A549 (cell line): Measurements from ENCODE around the gene INKA1.
"Not testable (repeated sequence)": the region's sequence is repeated elsewhere in the genome, so short reads cannot be mapped to it uniquely, and the experiment has no call there.

Experiments used
- CTCF ChIP-seq: fragments of >200 bp; sonication (Bioruptor Twin); formaldehyde crosslinking; IDR thresholded peaks from 3 replicates; pipeline ENCODE4 v1.5.1; 2016
- ELK1 ChIP-seq: fragments of 150-350 bp; IDR thresholded peaks from 2 replicates; pipeline ENCODE4 v1.6.1; 2014; ENCODE audit warnings: low read depth, mild to moderate bottlenecking, low read length
- EP300 ChIP-seq, 2 experiments: fragments of >200 bp; sonication (Bioruptor Twin); formaldehyde crosslinking; IDR thresholded peaks; 2 replicates in 1 of 2; 3 replicates in 1 of 2; pipeline ENCODE4 v1.6.1; 2016 to 2017
- JUN ChIP-seq, 2 experiments: fragments of >200 bp; sonication (Bioruptor Twin); formaldehyde crosslinking; IDR thresholded peaks; 2 replicates in 1 of 2; 3 replicates in 1 of 2; pipeline ENCODE4 v1.6.1; 2016 to 2017
- MAFK ChIP-seq: fragments of 450-650 bp; IDR thresholded peaks from 2 replicates; pipeline ENCODE4 v1.6.1; 2014; ENCODE audit not compliant: partially characterized antibody
- MAX ChIP-seq: IDR thresholded peaks from 2 replicates; pipeline ENCODE4 v1.6.1; 2012
- MAZ ChIP-seq: fragments of 150-350 bp; IDR thresholded peaks from 2 replicates; pipeline ENCODE4 v1.6.1; 2014; ENCODE audit warnings: antibody characterized with exemption, low read depth, low read length, borderline replicate concordance
- PHF8 ChIP-seq: fragments of 200-600 bp; sonication (generic); IDR thresholded peaks from 2 replicates; pipeline ENCODE4 v1.6.1; 2016; ENCODE audit warnings: low read depth, mild to moderate bottlenecking, antibody characterized with exemption, moderate library complexity, borderline replicate concordance
- POLR2A ChIP-seq: IDR thresholded peaks from 2 replicates; pipeline ENCODE4 v1.6.1; 2012; ENCODE audit warnings: mild to moderate bottlenecking, low read length
- RAD21 ChIP-seq, 2 experiments: fragments of >200 bp in 1 of 2; sonication (Bioruptor Twin) in 1 of 2; formaldehyde crosslinking in 1 of 2; IDR thresholded peaks in 1 of 2; conservative IDR thresholded peaks in 1 of 2; 2 replicates in 1 of 2; 3 replicates in 1 of 2; pipeline ENCODE4 v1.6.1; 2012 to 2018; ENCODE audit warnings: inconsistent platforms in 1 of 2
- RCOR1 ChIP-seq: fragments of 150-350 bp; IDR thresholded peaks from 2 replicates; pipeline ENCODE4 v1.6.1; 2014; ENCODE audit warnings: antibody characterized with exemption, low read length, low read depth
- REST ChIP-seq: fragments of 200-600 bp; sonication (generic); IDR thresholded peaks from 2 replicates; pipeline ENCODE4 v1.6.1; 2016; ENCODE audit warnings: antibody characterized with exemption, mild to moderate bottlenecking, moderate library complexity
- SREBF2 ChIP-seq: fragments of 450-650 bp; IDR thresholded peaks from 2 replicates; pipeline ENCODE4 v1.6.1; 2014; ENCODE audit warnings: mild to moderate bottlenecking, moderate library complexity

- not testable (repeated sequence) for TF ChIP-seq CTCF; SREBF2; PHF8; MAX; JUN (IDR thresholded peaks at IDR 0.05); ELK1; MAFK; EP300 (IDR thresholded peaks at IDR 0.05); POLR2A; RAD21 (conservative IDR thresholded peaks at IDR 0.05 in 1 of 2, IDR thresholded peaks at IDR 0.05 in 1 of 2); MAZ; RCOR1; REST
These were observed 20.8 kb upstream of the INKA1 start for GRCh38 chr3:49782277-49782676.
